DND-41 (cell line): Measurements from ENCODE around the gene AP2A2.

Experiments
- ATAC-seq: fragments of 200-7000 bp; cut with Tn5 transposase; 3 replicates; pipeline ENCODE4 v1.9.1; 2021; ENCODE audit warnings: low read depth; ENCODE audit not compliant: insufficient read depth
- DNase-seq: peaks from one replicate; pipeline ENCODE4 v3.0.0-alpha.2; 2020
- H2AFZ ChIP-seq: 2 replicates; pipeline ENCODE4 v1.6.0; 2012; ENCODE audit warnings: low read depth, low read length
- H3K27ac ChIP-seq: 2 replicates; pipeline ENCODE4 v1.5.1; 2012; ENCODE audit warnings: low read length, inconsistent platforms
- H3K27me3 ChIP-seq: fragments of 200-600 bp; sonication (generic); 2 replicates; pipeline ENCODE4 v1.6.0; 2012; ENCODE audit warnings: low read length, mild to moderate bottlenecking, inconsistent platforms; ENCODE audit not compliant: insufficient read depth, poor library complexity
- H3K36me3 ChIP-seq: 2 replicates; pipeline ENCODE4 v1.5.1; 2012; ENCODE audit warnings: low read length, inconsistent platforms; ENCODE audit not compliant: insufficient read depth
- H3K4me1 ChIP-seq: 2 replicates; pipeline ENCODE4 v1.5.1; 2012; ENCODE audit warnings: mild to moderate bottlenecking, low read length; ENCODE audit not compliant: insufficient read depth
- H3K4me2 ChIP-seq: 2 replicates; pipeline ENCODE4 v1.6.0; 2012; ENCODE audit warnings: mild to moderate bottlenecking, moderate library complexity, low read length, inconsistent platforms; ENCODE audit not compliant: insufficient read depth
- H3K4me3 ChIP-seq, 2 experiments: fragments of 200-600 bp in 1 of 2; shearing (Covaris generic) in 1 of 2; 2 replicates each; pipeline ENCODE4 v1.5.1; 2012 to 2016; ENCODE audit warnings: inconsistent platforms in 2 of 2, low read length in 2 of 2, mild to moderate bottlenecking in 2 of 2, low read depth in 1 of 2, moderate library complexity in 1 of 2
- H3K79me2 ChIP-seq: 2 replicates; pipeline ENCODE4 v1.6.0; 2012; ENCODE audit warnings: low read length, inconsistent platforms; ENCODE audit not compliant: insufficient read depth
- H3K9ac ChIP-seq: 2 replicates; pipeline ENCODE4 v1.6.0; 2012; ENCODE audit warnings: low read depth, mild to moderate bottlenecking, inconsistent platforms, low read length, moderate library complexity
- H3K9me3 ChIP-seq: 2 replicates; pipeline ENCODE4 v1.5.1; 2012; ENCODE audit warnings: low read length, moderate library complexity, mild to moderate bottlenecking, inconsistent platforms; ENCODE audit not compliant: insufficient read depth, severe bottlenecking
- H4K20me1 ChIP-seq: 2 replicates; pipeline ENCODE4 v1.6.0; 2012; ENCODE audit warnings: low read length; ENCODE audit not compliant: insufficient read depth
- EZH2 ChIP-seq: IDR thresholded peaks from 3 replicates; pipeline ENCODE4 v1.6.1; 2012; ENCODE audit warnings: borderline replicate concordance, low read depth, mild to moderate bottlenecking, moderate library complexity, low read length, inconsistent platforms; ENCODE audit not compliant: severe bottlenecking
- TF ChIP-seq, protein P1 (sequence below): IDR thresholded peaks from 2 replicates; pipeline ENCODE4 v1.5.1; 2012; ENCODE audit warnings: borderline replicate concordance, low read length, moderate library complexity, mild to moderate bottlenecking; ENCODE audit not compliant: poor library complexity, severe bottlenecking; ENCODE audit errors: extremely low read depth

The AP2A2 gene

DNA sequence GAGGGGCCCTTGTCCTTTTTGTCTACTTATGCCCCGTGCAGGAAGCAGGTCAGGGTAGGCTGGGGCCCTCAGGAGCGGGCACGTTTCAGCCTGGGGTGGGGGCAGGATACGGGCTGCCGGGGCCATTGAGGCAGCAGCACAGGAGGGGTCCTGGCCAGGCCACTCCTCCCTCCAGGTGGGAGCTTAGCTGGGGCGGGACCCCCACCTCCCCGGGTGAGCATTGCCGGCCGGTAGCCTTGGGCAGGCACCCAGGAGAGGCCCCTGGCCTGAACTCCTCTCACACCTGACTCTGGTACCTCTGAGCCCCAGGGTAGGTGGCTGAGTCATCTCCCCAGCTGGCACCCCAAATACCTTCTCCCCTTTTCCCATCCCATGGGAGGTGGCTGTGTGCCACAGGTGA is 115.8 kb downstream of the AP2A2 start:
- Histone ChIP-seq H3K4me2 (no peak overlapping the region), H2AFZ (no peak overlapping the region), H3K9ac (no peak overlapping the region), H4K20me1 (no peaks in the 10 kb centered on the region), H3K9me3 (no peaks in the 10 kb centered on the region), H3K36me3 (no peaks in the 10 kb centered on the region), H3K4me3 (no peak overlapping the region), H3K79me2 (no peaks in the 10 kb centered on the region), H3K27me3 (no peaks in the 10 kb centered on the region), H3K27ac (no peak overlapping the region), H3K4me1 (no peaks in the 10 kb centered on the region)
- TF ChIP-seq EZH2, result no peak
- TF ChIP-seq, protein P1, sequence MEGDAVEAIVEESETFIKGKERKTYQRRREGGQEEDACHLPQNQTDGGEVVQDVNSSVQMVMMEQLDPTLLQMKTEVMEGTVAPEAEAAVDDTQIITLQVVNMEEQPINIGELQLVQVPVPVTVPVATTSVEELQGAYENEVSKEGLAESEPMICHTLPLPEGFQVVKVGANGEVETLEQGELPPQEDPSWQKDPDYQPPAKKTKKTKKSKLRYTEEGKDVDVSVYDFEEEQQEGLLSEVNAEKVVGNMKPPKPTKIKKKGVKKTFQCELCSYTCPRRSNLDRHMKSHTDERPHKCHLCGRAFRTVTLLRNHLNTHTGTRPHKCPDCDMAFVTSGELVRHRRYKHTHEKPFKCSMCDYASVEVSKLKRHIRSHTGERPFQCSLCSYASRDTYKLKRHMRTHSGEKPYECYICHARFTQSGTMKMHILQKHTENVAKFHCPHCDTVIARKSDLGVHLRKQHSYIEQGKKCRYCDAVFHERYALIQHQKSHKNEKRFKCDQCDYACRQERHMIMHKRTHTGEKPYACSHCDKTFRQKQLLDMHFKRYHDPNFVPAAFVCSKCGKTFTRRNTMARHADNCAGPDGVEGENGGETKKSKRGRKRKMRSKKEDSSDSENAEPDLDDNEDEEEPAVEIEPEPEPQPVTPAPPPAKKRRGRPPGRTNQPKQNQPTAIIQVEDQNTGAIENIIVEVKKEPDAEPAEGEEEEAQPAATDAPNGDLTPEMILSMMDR, result no peak
- no peak for DNase-seq
- ATAC-seq, result no peak

DNA sequence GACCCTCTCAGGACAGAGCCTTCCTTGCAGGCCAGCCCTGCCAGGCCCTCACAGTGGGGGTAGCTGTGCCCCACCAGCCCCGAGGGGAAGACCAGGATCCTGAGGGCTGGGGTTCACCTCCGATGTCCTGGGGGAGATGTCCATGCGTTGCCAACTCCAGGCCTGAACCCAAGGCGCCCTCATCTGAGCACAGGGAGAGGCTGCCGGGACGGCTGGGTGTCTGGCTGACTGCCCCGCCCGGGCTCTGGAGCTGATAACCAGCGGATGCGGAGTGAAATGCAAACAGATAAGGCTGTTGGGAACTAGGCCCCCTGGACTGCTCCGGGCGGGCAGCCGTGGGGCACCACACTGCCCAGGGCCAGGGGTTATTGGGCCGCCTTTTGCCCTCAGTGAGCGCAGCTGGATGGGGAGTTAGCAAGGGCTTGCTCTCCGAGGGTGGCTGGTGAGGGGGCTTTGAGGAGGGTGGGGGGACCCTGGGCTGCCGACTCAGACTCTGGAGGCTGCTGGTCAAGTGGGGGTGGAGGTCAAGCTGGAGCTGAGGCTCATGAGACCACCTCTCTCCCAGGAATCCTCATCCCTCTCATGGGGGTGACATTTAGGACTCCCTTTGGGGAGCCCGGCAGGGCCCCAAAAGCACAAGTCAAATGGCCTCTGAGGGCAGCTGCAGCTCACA is 116.4 kb downstream of the AP2A2 start:
- Histone ChIP-seq H2AFZ (no peak overlapping the region), H4K20me1 (no peaks in the 10 kb centered on the region), H3K79me2 (no peaks in the 10 kb centered on the region), H3K4me1 (no peaks in the 10 kb centered on the region), H3K9ac (no peak overlapping the region), H3K9me3 (no peaks in the 10 kb centered on the region), H3K4me3 (no peak overlapping the region), H3K4me2 (no peak overlapping the region), H3K27ac (no peak overlapping the region), H3K36me3 (no peaks in the 10 kb centered on the region), H3K27me3 (no peaks in the 10 kb centered on the region)
- no peak for ATAC-seq
- no peak for DNase-seq
- no peak for TF ChIP-seq EZH2
- TF ChIP-seq, protein P1, result no peak

DNA sequence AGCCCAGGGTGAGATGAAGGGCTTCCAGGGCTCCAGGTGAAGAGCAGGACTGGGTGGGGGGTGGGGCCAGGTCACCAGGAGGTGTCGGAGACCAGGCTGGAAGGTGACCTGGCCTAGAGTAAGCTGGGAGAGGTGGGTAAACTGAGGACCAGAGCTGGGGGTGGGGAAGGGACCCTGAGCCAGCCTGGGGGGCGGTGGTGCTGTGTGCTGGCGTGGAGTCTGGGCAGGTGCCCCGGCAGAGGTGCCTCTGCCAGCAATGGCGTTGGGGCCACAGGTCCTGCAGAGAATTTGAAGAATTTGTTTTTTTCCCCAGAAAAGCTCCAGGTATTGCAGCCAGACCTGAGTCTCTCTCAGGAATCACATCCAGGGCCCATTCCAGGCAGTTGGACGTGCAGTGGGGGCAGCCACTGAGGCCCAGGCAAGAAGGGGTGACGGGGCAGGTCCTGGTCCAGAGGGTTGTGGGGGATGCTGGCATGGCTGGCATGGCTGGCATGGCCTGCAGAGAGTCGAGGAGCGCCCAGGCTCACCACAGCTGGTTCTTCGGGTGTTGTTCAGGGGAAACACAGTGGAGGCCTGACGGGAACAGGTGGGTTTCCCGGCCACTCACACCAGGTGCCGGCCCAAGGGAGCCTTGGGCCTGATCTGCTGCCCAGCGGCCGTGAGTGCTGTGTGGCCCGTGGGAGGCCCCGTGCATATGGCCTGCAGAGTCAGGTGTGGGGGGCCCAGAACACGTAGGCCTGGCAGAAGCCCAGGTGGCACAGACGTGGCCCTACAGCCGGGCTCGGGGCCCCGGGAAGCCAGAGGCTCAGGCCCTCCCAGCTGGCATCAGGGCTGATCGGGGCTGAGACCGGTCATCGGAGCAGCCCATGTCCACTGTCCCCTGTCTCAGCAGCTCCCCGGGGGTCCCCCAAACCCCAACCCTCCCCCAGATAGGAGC is 117.2 kb downstream of the AP2A2 start:
- ATAC-seq, result no peak
- H3K79me2 ChIP-seq, result no peaks in the 10 kb centered on the region
- no peak overlapping the region for H3K4me2 ChIP-seq
- no peaks in the 10 kb centered on the region for H3K9me3 ChIP-seq
- H3K27ac ChIP-seq, result no peak overlapping the region
- no peaks in the 10 kb centered on the region for H3K36me3 ChIP-seq
- no peak overlapping the region for H3K9ac ChIP-seq
- H3K4me1 ChIP-seq, result no peaks in the 10 kb centered on the region
- H4K20me1 ChIP-seq, result no peaks in the 10 kb centered on the region
- TF ChIP-seq, protein P1, result no peak
- TF ChIP-seq EZH2, result no peak
- H3K4me3 ChIP-seq, result no peak overlapping the region
- no peak overlapping the region for H2AFZ ChIP-seq
- no peaks in the 10 kb centered on the region for H3K27me3 ChIP-seq
- no peak for DNase-seq
